ENCODE data around the gene KRT33A. TPM values are rescaled to one million over a fixed set of nuclear protein-coding genes. Genes with fewer than 3 reads are reported as not detected.
"Not testable (repeated sequence)": the region's sequence is repeated elsewhere in the genome, so short reads cannot be mapped to it uniquely, and the experiment has no call there.

KRT33A gene
- polyA plus RNA-seq: not detected

- not testable (repeated sequence) for H3K9me3 Mint-ChIP-seq; H3K27me3 Mint-ChIP-seq (ENCODE audit: low read depth in 3 of 3); H3K4me3 Mint-ChIP-seq; H3K27ac Mint-ChIP-seq; H3K36me3 Mint-ChIP-seq; H3K4me1 Mint-ChIP-seq; DNase-seq
Measured at GRCh38 chr17:41350381-41350878, at the start of gene KRT33A. KRT33A (minus strand) TSS chr17:41350828; CDS start chr17:41350767, 61 bp downstream.

- Mint-ChIP-seq H3K27me3 (ENCODE audit: low read depth in 3 of 3) (peaks cover 0 to 8% (median 6%) of the 10 kb centered on the region in 3 donors), H3K4me3 (no peak within 1 kb of the TSS), H3K9me3 (no peaks in the 10 kb centered on the region), H3K27ac (no peak within 1 kb of the TSS), H3K36me3 (no peaks in the 10 kb centered on the region), H3K4me1 (no peaks in the 10 kb centered on the region)
- DNase-seq: no peak
Measured at GRCh38 chr17:41396996-41397660, 46.5 kb upstream of the KRT33A start, which contains the start of gene KRT31. KRT31 (minus strand) TSS chr17:41397608; CDS start chr17:41397539, 69 bp downstream.

- no peak for DNase-seq
- Mint-ChIP-seq H3K36me3 (peaks cover 0 to 3% (median 0%) of the 10 kb centered on the region in 3 donors), H3K4me3 (no peak overlapping the region), H3K27me3 (ENCODE audit: low read depth in 3 of 3) (peaks cover 0 to 9% (median 8%) of the 10 kb centered on the region in 3 donors), H3K4me1 (no peaks in the 10 kb centered on the region), H3K9me3 (no peaks in the 10 kb centered on the region), H3K27ac (no peak overlapping the region)
Measured at GRCh38 chr17:41396340-41396739, 45.7 kb upstream of the KRT33A start.

- Mint-ChIP-seq H3K9me3 (no peaks in the 10 kb centered on the region), H3K4me3 (no peak overlapping the region), H3K4me1 (no peaks in the 10 kb centered on the region), H3K27me3 (ENCODE audit: low read depth in 3 of 3) (peaks cover 0 to 11% (median 8%) of the 10 kb centered on the region in 3 donors), H3K36me3 (peaks cover 0 to 3% (median 0%) of the 10 kb centered on the region in 3 donors), H3K27ac (no peak overlapping the region)
- DNase-seq: no peak
Measured at GRCh38 chr17:41395611-41396010, 45.0 kb upstream of the KRT33A start.

DNA sequence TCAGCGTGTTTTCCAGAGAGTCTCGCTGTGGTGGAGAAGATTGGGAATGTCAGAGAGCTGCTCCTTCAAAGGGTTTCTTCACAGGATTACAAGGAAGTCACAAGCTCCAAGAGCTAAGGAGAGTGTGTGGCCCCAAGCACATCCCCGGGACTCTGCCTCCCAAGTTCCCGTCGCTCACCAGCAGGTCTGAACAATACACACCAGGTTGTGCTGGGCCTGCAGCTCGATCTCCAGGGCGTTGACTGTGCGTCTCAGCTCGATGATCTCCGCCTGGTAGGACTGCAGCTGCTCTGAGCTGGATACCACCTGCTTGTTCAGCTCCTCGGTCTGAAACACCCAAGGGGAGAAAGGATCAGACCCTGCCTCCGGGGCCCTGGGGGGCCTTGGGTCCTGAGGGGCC is 44.4 kb upstream of the KRT33A start:
- not testable (repeated sequence) for H3K9me3 Mint-ChIP-seq, DNase-seq, H3K36me3 Mint-ChIP-seq, H3K4me1 Mint-ChIP-seq, H3K27ac Mint-ChIP-seq, H3K4me3 Mint-ChIP-seq
- peaks cover 2 to 15% (median 8%) of the 10 kb centered on the region in 3 donors for H3K27me3 Mint-ChIP-seq (ENCODE audit: low read depth in 3 of 3)

DNA sequence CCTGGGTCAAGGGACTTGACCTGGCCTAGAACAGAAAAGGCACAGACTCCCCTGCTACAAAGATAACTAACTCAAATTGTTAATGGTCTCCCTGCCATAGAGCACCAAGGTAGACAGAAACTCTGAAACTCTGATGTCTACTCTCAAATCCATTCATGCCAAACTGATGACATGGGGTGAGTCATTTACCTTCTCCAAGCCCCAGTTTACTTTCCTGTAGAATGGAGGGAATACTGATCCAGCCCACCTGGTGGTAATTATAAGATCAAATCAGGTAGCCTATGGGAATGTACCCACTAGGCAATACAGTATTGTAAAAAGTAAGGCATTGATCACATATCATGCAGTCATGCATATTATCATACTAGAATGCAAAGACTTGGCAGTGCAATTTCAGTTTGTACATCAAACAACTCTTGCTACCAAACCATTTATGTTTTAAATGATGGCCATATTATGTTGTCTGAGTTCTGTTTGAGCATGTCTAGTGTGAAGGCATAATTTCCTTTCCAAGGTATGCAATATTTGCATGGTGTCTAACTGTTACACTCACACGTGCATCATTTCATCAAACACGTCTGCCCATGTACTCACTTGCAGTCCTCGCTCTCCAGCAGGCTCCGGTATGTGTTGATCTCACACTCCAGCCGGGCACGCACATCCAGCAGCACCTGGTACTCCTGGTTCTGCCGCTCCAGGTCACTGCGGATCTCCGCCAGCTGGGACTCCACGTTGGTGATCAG is 43.8 kb upstream of the KRT33A start:
- Mint-ChIP-seq H3K4me1 (no peaks in the 10 kb centered on the region), H3K27me3 (ENCODE audit: low read depth in 3 of 3) (peaks cover 2 to 15% (median 5%) of the 10 kb centered on the region in 3 donors), H3K4me3 (no peak overlapping the region), H3K9me3 (no peaks in the 10 kb centered on the region), H3K36me3 (peaks cover 0 to 3% (median 0%) of the 10 kb centered on the region in 3 donors), H3K27ac (no peak overlapping the region)
- DNase-seq: no peak

DNA sequence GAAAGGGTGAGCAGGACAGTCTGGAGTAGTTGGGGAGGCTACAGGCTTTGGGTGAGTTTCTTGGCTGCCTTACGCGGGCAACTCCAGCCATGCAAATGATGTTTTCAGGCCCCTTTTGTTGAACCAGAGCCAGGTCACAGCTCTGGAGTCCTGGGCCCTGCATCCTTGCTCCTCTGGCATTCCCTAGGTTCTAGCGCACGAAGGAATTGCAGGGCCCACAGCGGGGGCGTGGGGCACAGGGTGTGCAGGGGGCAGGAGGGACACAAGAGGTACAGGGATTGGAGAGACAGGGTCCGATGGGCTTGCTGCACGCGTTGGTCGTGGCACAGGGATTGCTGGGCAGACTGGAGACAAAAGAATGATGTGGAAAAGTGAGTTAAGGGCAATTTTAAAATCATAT is 43.2 kb upstream of the KRT33A start:
- Mint-ChIP-seq H3K9me3 (peaks cover 0 to 2% (median 0%) of the 10 kb centered on the region in 6 donors), H3K27me3 (ENCODE audit: low read depth in 3 of 3) (peaks cover 2 to 15% (median 5%) of the 10 kb centered on the region in 3 donors), H3K4me3 (no peak overlapping the region), H3K36me3 (peaks cover 0 to 3% (median 0%) of the 10 kb centered on the region in 3 donors), H3K4me1 (no peaks in the 10 kb centered on the region), H3K27ac (no peak overlapping the region)
- DNase-seq: no peak

- no peak overlapping the region for H3K27ac Mint-ChIP-seq
- H3K4me1 Mint-ChIP-seq: no peaks in the 10 kb centered on the region
- H3K9me3 Mint-ChIP-seq: peaks cover 0 to 3% (median under 1%) of the 10 kb centered on the region in 6 donors
- no peak for DNase-seq
- H3K4me3 Mint-ChIP-seq: no peak overlapping the region
- peaks cover 4 to 15% (median 5%) of the 10 kb centered on the region in 3 donors for H3K27me3 Mint-ChIP-seq (ENCODE audit: low read depth in 3 of 3)
- peaks cover 0 to 3% (median 0%) of the 10 kb centered on the region in 3 donors for H3K36me3 Mint-ChIP-seq
Measured at GRCh38 chr17:41393294-41393693, 42.7 kb upstream of the KRT33A start.

DNA sequence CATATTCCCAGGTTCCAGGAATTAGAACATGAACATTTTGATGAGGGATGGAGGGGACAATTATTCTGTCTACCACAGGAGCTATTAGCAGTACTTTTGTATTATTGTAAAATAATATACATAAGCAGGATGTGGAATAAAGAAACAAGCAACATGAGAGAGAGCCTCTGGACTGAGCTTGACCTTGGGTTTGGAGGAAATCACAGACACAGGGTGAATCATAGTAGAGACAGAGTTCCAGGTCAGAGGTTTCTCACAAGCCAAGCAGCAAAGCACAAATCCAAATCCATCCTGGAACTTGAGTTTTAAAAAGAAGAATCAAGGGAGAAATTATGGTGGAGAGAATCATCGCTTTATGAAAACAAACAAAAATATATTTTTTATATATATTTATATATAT is 41.6 kb upstream of the KRT33A start:
- H3K9me3 Mint-ChIP-seq: peaks cover 2 to 12% (median 3%) of the 10 kb centered on the region in 6 donors
- no peaks in the 10 kb centered on the region for H3K4me1 Mint-ChIP-seq
- H3K27me3 Mint-ChIP-seq (ENCODE audit: low read depth in 3 of 3): peaks cover 5 to 15% (median 5%) of the 10 kb centered on the region in 3 donors
- H3K4me3 Mint-ChIP-seq: no peak overlapping the region
- no peak overlapping the region for H3K27ac Mint-ChIP-seq
- H3K36me3 Mint-ChIP-seq: peaks cover 0 to 5% (median 0%) of the 10 kb centered on the region in 3 donors
- DNase-seq: no peak

DNA sequence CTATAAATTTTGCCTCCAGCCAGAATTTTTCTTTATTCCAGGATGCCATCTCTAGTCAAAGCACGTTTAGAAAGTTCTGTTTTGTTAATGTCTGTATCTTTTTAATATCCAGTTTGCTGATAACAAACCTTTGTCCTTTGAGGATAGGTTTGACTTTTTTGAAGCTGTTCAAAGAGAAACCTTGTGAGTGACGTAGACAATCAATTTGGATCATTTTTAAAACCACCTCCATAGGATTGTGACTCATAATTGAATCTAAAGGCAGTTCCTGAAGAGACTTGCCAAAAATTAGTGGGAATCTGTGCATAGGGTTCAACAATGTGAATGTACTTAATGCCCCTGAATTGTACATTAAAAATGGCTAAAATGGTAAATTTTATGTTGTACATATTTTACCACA is 40.9 kb upstream of the KRT33A start:
- no peaks in the 10 kb centered on the region for H3K4me1 Mint-ChIP-seq
- peaks cover 0 to 10% (median 0%) of the 10 kb centered on the region in 3 donors for H3K36me3 Mint-ChIP-seq
- no peak for DNase-seq
- H3K27ac Mint-ChIP-seq: no peak overlapping the region
- peaks cover 5 to 17% (median 8%) of the 10 kb centered on the region in 6 donors for H3K9me3 Mint-ChIP-seq
- no peak overlapping the region for H3K4me3 Mint-ChIP-seq
- peaks cover 5 to 20% (median 7%) of the 10 kb centered on the region in 3 donors for H3K27me3 Mint-ChIP-seq (ENCODE audit: low read depth in 3 of 3)

- no peak overlapping the region for H3K4me3 Mint-ChIP-seq
- H3K9me3 Mint-ChIP-seq: peaks cover 6 to 24% (median 12%) of the 10 kb centered on the region in 6 donors
- DNase-seq: no peak
- no peaks in the 10 kb centered on the region for H3K4me1 Mint-ChIP-seq
- peaks cover 0 to 13% (median 4%) of the 10 kb centered on the region in 3 donors for H3K36me3 Mint-ChIP-seq
- H3K27me3 Mint-ChIP-seq (ENCODE audit: low read depth in 3 of 3): peaks cover 5 to 20% (median 7%) of the 10 kb centered on the region in 3 donors
- no peak overlapping the region for H3K27ac Mint-ChIP-seq
Measured at GRCh38 chr17:41390411-41390938, 39.8 kb upstream of the KRT33A start.

DNA sequence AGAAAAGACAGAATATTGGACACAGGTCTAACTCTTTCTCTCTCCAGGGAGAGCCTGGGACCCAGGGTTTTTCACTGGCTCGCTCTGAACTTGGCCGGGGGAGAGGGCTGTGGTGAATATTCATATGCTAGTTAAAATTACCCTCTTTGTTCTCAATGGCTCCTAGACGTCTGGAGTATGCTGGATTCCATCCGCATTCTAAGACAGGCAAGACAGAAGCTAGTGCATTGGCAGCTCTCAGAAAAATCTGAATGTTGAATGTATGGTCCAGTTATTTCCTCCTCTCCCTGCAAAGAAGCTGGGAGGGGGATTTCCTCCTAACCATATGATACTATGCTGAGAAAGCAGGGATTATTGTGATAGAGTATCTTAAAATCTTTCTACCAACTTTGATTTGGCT is 37.0 kb upstream of the KRT33A start:
- no peak overlapping the region for H3K4me3 Mint-ChIP-seq
- no peaks in the 10 kb centered on the region for H3K4me1 Mint-ChIP-seq
- peaks cover 0 to 13% (median 4%) of the 10 kb centered on the region in 3 donors for H3K36me3 Mint-ChIP-seq
- peaks cover 4 to 17% (median 7%) of the 10 kb centered on the region in 3 donors for H3K27me3 Mint-ChIP-seq (ENCODE audit: low read depth in 3 of 3)
- no peak for DNase-seq
- H3K27ac Mint-ChIP-seq: no peak overlapping the region
- H3K9me3 Mint-ChIP-seq: peaks cover 6 to 24% (median 12%) of the 10 kb centered on the region in 6 donors

GRCh38 chr17:41386227-41386626 is 35.6 kb upstream of the KRT33A start:
- Mint-ChIP-seq H3K27ac (no peak overlapping the region), H3K4me3 (no peak overlapping the region), H3K36me3 (peaks cover 0 to 10% (median 4%) of the 10 kb centered on the region in 3 donors), H3K9me3 (peaks cover 6 to 24% (median 12%) of the 10 kb centered on the region in 6 donors), H3K27me3 (ENCODE audit: low read depth in 3 of 3) (peaks cover 3 to 11% (median 7%) of the 10 kb centered on the region in 3 donors), H3K4me1 (no peaks in the 10 kb centered on the region)
- no peak for DNase-seq

DNA sequence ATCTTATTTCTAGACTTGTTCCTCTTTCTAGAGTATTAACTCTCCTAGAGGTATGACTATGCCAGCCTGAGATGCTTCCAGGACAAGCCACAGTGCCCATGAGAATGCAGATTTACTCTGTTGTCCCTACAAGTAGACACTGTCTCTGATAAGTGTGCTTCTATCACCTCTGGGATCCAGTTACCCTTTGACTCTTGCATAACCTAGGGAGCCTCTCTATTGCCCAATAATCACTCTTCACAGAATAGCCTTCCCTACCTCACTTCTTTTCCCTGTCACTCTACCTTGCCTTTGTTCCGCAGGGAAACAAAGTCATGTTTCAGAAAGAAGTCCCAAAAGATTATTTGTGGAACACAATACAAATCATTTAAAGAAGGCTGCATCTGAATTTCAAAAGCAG is 33.1 kb upstream of the KRT33A start:
- H3K27me3 Mint-ChIP-seq (ENCODE audit: low read depth in 3 of 3): peaks cover 4 to 8% (median 5%) of the 10 kb centered on the region in 3 donors
- peaks cover 0 to 10% (median 4%) of the 10 kb centered on the region in 3 donors for H3K36me3 Mint-ChIP-seq
- DNase-seq: no peak
- peaks cover 5 to 24% (median 12%) of the 10 kb centered on the region in 6 donors for H3K9me3 Mint-ChIP-seq
- no peaks in the 10 kb centered on the region for H3K4me1 Mint-ChIP-seq
- no peak overlapping the region for H3K27ac Mint-ChIP-seq
- H3K4me3 Mint-ChIP-seq: no peak overlapping the region

Measured in immature natural killer cell (primary cell).